Measurements from ENCODE around the gene USP53. TPM values are rescaled to one million over a fixed set of nuclear protein-coding genes. Genes with fewer than 3 reads are reported as not detected.

Gene USP53
- total RNA-seq, 4 donors from 2014 or later: 79.0 to 186 (median 125) TPM

DNA sequence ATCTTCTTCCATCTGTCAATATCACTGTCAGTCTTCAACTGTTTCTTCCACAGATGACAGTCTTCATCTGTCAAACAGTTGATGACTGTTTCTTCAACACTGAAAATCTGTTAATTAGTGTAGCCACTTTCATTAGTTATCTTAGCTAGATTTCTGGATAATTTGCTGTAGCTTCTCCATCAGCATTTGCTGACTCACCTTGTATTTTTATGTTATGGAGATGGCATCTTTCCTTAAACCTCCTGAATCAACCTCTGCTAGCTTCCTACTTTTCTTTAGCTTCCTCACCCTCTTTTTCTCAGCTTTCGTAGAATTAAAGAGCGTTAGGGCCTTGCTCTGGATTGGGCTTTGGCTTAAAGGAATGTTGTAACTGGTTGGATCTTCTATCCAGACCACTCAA, 25.1 kb downstream of the USP53 start:
- Histone ChIP-seq H3K4me3 (no peak overlapping the region), H3K36me3 (peaks cover 4 to 58% of the 10 kb centered on the region in 2 donors), H3K27me3 (no peaks in the 10 kb centered on the region), H3K4me1 (peaks cover 6 to 52% (median 7%) of the 10 kb centered on the region in 3 donors), H3K27ac (no peak overlapping the region), H3K9me3 (no peaks in the 10 kb centered on the region)
- ATAC-seq: no peak
- WGBS, 2 donors (ENCODE audit: low coverage in 1 of 2): 96 to 100% methylated on average over 2 of the region's 2 CpGs
- TF ChIP-seq POLR2AphosphoS5 (IDR thresholded peaks at IDR 0.05): no peak

DNA sequence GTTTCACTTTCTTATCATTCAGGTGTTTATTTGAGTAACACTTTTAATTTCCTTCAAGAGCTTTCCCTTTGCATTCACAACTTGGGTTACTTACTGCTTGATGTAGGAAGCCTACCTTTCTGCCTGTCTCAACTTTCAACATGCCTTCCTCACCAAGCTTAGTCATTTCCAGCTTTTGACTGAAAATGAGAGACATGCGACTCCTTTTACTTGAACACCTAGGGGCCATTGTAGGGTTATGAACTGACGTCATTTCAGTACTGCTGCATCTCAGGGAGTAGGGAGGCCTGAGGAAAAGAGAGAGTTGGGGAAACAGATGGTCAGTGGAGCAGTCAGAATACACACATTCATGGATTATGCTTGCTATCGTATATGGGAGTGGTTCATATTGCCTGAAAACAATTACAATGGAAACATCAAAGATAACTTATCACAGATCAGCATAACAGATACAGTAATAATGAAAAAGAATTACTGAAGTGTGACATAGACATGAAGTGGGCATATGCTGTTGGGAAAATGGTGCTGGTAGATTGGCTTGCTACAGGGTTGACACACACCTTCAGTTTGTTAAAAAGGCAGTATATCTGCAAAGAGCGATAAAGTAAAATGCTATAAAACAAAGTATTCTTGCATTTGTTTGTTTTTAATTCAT, 25.7 kb downstream of the USP53 start:
- Histone ChIP-seq H3K27me3 (no peaks in the 10 kb centered on the region), H3K36me3 (peaks cover 4 to 58% of the 10 kb centered on the region in 2 donors), H3K4me3 (no peak overlapping the region), H3K4me1 (peaks cover 6 to 48% (median 7%) of the 10 kb centered on the region in 3 donors), H3K9me3 (no peaks in the 10 kb centered on the region), H3K27ac (no peak overlapping the region)
- TF ChIP-seq EP300 (IDR thresholded peaks at IDR 0.05): no peak
- TF ChIP-seq, protein P1, sequence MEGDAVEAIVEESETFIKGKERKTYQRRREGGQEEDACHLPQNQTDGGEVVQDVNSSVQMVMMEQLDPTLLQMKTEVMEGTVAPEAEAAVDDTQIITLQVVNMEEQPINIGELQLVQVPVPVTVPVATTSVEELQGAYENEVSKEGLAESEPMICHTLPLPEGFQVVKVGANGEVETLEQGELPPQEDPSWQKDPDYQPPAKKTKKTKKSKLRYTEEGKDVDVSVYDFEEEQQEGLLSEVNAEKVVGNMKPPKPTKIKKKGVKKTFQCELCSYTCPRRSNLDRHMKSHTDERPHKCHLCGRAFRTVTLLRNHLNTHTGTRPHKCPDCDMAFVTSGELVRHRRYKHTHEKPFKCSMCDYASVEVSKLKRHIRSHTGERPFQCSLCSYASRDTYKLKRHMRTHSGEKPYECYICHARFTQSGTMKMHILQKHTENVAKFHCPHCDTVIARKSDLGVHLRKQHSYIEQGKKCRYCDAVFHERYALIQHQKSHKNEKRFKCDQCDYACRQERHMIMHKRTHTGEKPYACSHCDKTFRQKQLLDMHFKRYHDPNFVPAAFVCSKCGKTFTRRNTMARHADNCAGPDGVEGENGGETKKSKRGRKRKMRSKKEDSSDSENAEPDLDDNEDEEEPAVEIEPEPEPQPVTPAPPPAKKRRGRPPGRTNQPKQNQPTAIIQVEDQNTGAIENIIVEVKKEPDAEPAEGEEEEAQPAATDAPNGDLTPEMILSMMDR (IDR thresholded peaks at IDR 0.05): no peak
- no peak for TF ChIP-seq POLR2A (IDR thresholded peaks at IDR 0.05)
- TF ChIP-seq POLR2AphosphoS5 (IDR thresholded peaks at IDR 0.05): no peak
- no peak for ATAC-seq
- 78 to 87% methylated on average over 3 to 4 of the region's 4 CpGs for WGBS, 2 donors (ENCODE audit: low coverage in 1 of 2)

DNA sequence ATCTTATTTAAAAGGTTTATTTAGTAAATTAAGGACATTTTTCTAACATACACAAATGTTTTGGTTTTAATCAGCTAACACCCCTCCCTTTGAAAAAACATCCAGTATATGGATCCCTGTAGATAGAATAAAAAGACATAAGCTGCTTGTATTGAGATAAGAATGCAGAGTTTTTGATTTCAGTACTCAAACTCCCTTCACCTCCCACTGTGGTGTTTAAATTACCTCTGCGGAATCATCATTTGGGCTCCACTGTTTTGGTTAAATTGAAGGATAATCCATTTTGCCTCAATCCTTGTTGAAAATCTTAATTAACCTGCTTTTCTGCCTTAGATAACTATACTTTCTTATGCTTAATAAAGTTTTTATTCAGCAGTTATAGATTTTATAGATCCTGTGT, 27.6 kb downstream of the USP53 start:
- Histone ChIP-seq H3K27me3 (no peaks in the 10 kb centered on the region), H3K27ac (no peak overlapping the region), H3K4me1 (peaks cover 0 to 40% (median 0%) of the 10 kb centered on the region in 3 donors), H3K4me3 (no peak overlapping the region), H3K36me3 (peaks cover 4 to 63% of the 10 kb centered on the region in 2 donors), H3K9me3 (no peaks in the 10 kb centered on the region)
- 88% methylated on average over 1 of the region's 1 CpG for WGBS, 2 donors (ENCODE audit: low coverage in 1 of 2)
- no peak for TF ChIP-seq EP300 (IDR thresholded peaks at IDR 0.05)
- no peak for TF ChIP-seq POLR2AphosphoS5 (IDR thresholded peaks at IDR 0.05)
- TF ChIP-seq, protein P1 (IDR thresholded peaks at IDR 0.05): no peak
- no peak for TF ChIP-seq POLR2A (IDR thresholded peaks at IDR 0.05)
- ATAC-seq: no peak

DNA sequence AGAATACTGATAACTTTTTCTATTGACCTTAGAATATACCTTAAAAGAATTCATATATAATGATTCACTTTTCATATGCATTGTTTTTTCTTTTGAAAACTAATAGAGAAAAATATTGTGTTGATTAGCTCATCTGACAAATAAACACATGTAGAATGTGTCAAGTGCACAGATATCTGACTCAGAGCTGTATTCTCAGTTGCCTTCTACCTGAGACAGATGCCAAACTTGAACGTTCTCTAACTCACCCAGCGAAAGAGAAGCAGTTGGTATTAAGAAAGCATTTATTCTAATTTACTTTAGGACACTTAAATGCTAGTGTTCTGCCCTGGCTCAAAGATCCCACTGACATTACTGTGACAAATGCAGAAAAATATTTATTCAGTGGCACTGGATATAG, 28.1 kb downstream of the USP53 start:
- 52 to 56% methylated on average over 2 of the region's 2 CpGs for WGBS, 2 donors (ENCODE audit: low coverage in 1 of 2)
- H3K36me3 ChIP-seq: peaks cover 4 to 63% of the 10 kb centered on the region in 2 donors

DNA sequence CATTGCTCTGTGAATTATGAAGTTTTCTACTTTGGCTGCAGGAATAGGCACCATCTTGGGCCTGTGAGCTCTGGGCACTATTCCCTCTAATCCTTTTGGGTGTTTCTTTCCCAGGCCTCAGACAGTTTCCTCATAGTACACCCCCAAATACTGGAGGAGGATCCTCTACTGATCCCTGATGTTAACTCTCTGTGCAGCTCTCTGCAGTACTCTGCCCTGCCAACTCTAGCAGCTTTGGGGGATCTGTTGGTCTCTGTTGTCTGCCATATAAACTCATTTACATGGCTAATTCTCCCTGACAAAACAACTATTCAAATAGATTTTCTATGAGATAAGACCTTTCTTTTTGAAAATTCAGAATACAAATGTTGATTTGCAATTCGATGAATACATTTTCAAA, 29.9 kb downstream of the USP53 start:
- no peak for ATAC-seq
- no peak overlapping the region for H3K4me3 ChIP-seq
- WGBS, 2 donors (ENCODE audit: low coverage in 1 of 2): 100% methylated on average over 1 of the region's 1 CpG

More for the DNA sequence above, 28.1 kb downstream of the USP53 start:
- Histone ChIP-seq H3K27me3 (no peaks in the 10 kb centered on the region), H3K9me3 (no peaks in the 10 kb centered on the region), H3K27ac (no peak overlapping the region), H3K4me1 (peaks cover 0 to 38% (median 0%) of the 10 kb centered on the region in 3 donors), H3K4me3 (no peak overlapping the region)
- no peak for ATAC-seq
- TF ChIP-seq POLR2AphosphoS5 (IDR thresholded peaks at IDR 0.05) (no peak), EP300 (IDR thresholded peaks at IDR 0.05) (no peak), POLR2A (IDR thresholded peaks at IDR 0.05) (no peak)
- TF ChIP-seq, protein P1 (IDR thresholded peaks at IDR 0.05): no peak

More for the DNA sequence above, 29.9 kb downstream of the USP53 start:
- Histone ChIP-seq H3K4me1 (peaks cover 0 to 43% (median 0%) of the 10 kb centered on the region in 3 donors), H3K27me3 (no peaks in the 10 kb centered on the region), H3K9me3 (no peaks in the 10 kb centered on the region), H3K36me3 (peaks cover 0 to 63% of the 10 kb centered on the region in 2 donors), H3K27ac (no peak overlapping the region)
- TF ChIP-seq POLR2AphosphoS5 (IDR thresholded peaks at IDR 0.05): no peak
- TF ChIP-seq EP300 (IDR thresholded peaks at IDR 0.05): no peak
- TF ChIP-seq POLR2A (IDR thresholded peaks at IDR 0.05): no peak
- TF ChIP-seq, protein P1 (IDR thresholded peaks at IDR 0.05): no peak

Measured in gastroesophageal sphincter (tissue), 4 donors.